T-helper 17 cell (primary cell): ENCODE measurements around the gene BBS4. TPM values are rescaled to one million over a fixed set of nuclear protein-coding genes. Genes with fewer than 3 reads are reported as not detected.

Experiments used
- ATAC-seq: fragments of 150-1000 bp; cut with Tn5 transposase; 2 replicates; pipeline ENCODE4 v1.10.0; 2021; ENCODE audit warnings: mild to moderate bottlenecking, moderate library complexity
- DNase-seq, 3 donors: peaks; one replicate each; pipeline versions ENCODE4 v3.0.0 to v3.0.0-alpha.2; 2020 to 2021
- H3K9me3 ChIP-seq: one replicate; pipeline ENCODE4 v1.7.0; 2013; ENCODE audit warnings: low read length, mild to moderate bottlenecking; ENCODE audit not compliant: control insufficient read depth, poor library complexity, severe bottlenecking
- H3K27ac Mint-ChIP-seq: one replicate; pipeline ENCODE4 v1.8.0; 2022; ENCODE audit warnings: mild to moderate bottlenecking, moderate library complexity, mixed read lengths
- H3K27me3 Mint-ChIP-seq: one replicate; pipeline ENCODE4 v1.8.0; 2022; ENCODE audit warnings: mixed read lengths
- H3K36me3 Mint-ChIP-seq: one replicate; pipeline ENCODE4 v1.8.0; 2022; ENCODE audit warnings: low read depth, mixed read lengths
- H3K4me1 Mint-ChIP-seq: one replicate; pipeline ENCODE4 v1.8.0; 2022; ENCODE audit warnings: mild to moderate bottlenecking, mixed read lengths
- H3K4me3 Mint-ChIP-seq: one replicate; pipeline ENCODE4 v1.8.0; 2022; ENCODE audit warnings: mild to moderate bottlenecking, moderate library complexity, mixed read lengths
- total RNA-seq, 4 donors: library from RNA in 2 of 4; stranded (reverse) in 2 of 4; gene quantifications; one replicate each; pipeline ENCODE4 v1.2.3 and lab custom pipeline; 2022 to 2026

BBS4 gene
- total RNA-seq, 2 donors from 2014 or later: 8.7 to 9.9 TPM

DNA sequence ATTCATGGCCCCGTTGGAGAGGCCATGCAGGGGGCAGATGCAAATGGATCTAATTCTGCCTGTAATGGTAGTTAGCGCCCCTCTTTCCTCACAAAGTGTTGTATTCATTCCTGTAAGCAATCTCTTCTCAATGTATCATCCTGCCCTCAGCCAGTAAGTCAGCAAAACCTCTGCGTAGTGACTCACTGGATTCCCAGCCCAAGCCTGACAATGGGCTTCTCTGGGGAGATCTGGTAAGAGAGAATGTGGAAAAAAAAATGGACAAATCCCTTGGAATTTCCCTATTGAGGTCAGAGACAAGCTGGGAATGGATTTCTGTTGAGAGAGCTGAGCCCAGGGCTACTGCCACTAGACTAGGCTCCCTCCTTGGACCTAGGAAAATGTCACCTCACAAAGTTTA, 72.2 kb downstream of the BBS4 start:
- no peaks in the 10 kb centered on the region for H3K9me3 ChIP-seq
- DNase-seq (no peak), ATAC-seq (no peak)
- Mint-ChIP-seq H3K27ac (peak overlapping the region; percentile 83), H3K27me3 (no peaks in the 10 kb centered on the region), H3K36me3 (peaks cover 5% of the 10 kb centered on the region), H3K4me1 (peaks cover 22% of the 10 kb centered on the region), H3K4me3 (no peak overlapping the region)

- H3K4me1 Mint-ChIP-seq: peaks cover 12% of the 10 kb centered on the region
- peaks cover 5% of the 10 kb centered on the region for H3K36me3 Mint-ChIP-seq
- H3K27me3 Mint-ChIP-seq: no peaks in the 10 kb centered on the region
- H3K9me3 ChIP-seq: no peaks in the 10 kb centered on the region
- no peak for ATAC-seq
- no peak overlapping the region for H3K4me3 Mint-ChIP-seq
- DNase-seq: no peak
- H3K27ac Mint-ChIP-seq: peak overlapping the region; percentile 37
Observed at GRCh38 chr15:72760590-72761260, 74.7 kb downstream of the BBS4 start.

GRCh38 chr15:72764656-72765055, 78.6 kb downstream of the BBS4 start:
- Mint-ChIP-seq H3K27me3 (no peaks in the 10 kb centered on the region), H3K4me1 (peaks cover 7% of the 10 kb centered on the region), H3K27ac (no peak overlapping the region), H3K36me3 (peaks cover 3% of the 10 kb centered on the region), H3K4me3 (no peak overlapping the region)
- no peak for DNase-seq
- ATAC-seq: no peak
- H3K9me3 ChIP-seq: peaks cover 2% of the 10 kb centered on the region

- Mint-ChIP-seq H3K27ac (no peak overlapping the region), H3K4me3 (no peak overlapping the region), H3K36me3 (peaks cover 7% of the 10 kb centered on the region), H3K4me1 (peaks cover 11% of the 10 kb centered on the region), H3K27me3 (no peaks in the 10 kb centered on the region)
- ATAC-seq: no peak
- H3K9me3 ChIP-seq: peaks cover 2% of the 10 kb centered on the region
- DNase-seq: no peak
Observed at GRCh38 chr15:72766025-72766424, 80.0 kb downstream of the BBS4 start.

DNA sequence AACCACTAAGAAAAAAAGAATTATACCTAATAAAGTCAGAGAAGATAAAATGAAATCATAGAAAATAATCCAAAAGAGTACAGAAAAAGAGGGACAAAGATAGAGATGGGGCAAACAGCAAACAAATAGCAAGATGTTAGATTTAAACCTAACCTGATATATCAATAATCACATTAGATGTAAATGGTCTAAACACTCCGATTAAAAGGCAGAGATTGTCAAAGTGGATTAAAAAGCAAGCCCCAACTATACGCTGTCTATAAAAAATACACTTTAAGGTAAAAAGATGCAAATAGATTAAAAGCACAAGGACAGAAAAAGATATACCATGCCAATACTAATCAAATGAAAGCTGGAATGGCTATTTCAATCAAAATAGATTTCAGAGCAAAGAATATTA, 80.8 kb downstream of the BBS4 start:
- Mint-ChIP-seq H3K4me3 (no peak overlapping the region), H3K27me3 (no peaks in the 10 kb centered on the region), H3K4me1 (peaks cover 14% of the 10 kb centered on the region), H3K36me3 (peaks cover 10% of the 10 kb centered on the region), H3K27ac (no peak overlapping the region)
- DNase-seq: no peak
- no peak for ATAC-seq
- H3K9me3 ChIP-seq: peaks cover 2% of the 10 kb centered on the region

DNA sequence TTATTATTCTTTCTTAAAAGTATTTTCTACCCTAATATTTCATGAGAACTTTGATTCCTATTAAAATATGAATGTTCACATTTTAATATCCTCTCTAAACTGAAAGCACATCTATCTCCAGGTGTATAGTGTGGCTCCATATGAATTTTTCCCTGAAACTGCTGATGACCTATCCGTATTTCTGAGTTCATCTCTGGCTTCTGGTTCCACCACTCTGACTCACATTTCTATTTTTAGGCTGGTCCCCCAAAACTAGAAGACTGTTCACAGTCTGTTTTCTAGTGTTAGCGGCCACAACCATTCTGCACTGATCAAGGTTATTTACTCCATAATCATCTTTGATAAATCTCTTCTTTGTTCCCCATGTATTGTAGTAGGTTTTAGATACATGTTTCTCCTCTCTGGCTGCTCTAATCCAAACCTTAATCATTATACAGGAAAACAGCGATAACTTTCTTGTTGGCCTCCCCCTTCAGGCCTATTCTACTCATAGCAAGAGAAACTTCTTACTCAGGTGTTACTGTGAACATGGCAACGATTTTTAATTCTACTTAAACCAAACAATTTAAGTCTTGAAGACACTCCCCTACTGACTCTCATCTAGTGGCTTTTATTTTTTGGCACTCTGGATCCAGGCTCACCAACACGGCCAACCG, 84.8 kb downstream of the BBS4 start:
- ATAC-seq (peak; percentile 53), DNase-seq (no peak)
- Mint-ChIP-seq H3K36me3 (peaks cover 12% of the 10 kb centered on the region), H3K4me1 (peaks cover 19% of the 10 kb centered on the region), H3K27ac (peak overlapping the region; percentile 83), H3K4me3 (no peak overlapping the region), H3K27me3 (no peaks in the 10 kb centered on the region)
- peaks cover 2% of the 10 kb centered on the region for H3K9me3 ChIP-seq

- no peak for ATAC-seq
- no peak for DNase-seq
- H3K27ac Mint-ChIP-seq: peak overlapping the region; percentile 83
- H3K27me3 Mint-ChIP-seq: no peaks in the 10 kb centered on the region
- H3K36me3 Mint-ChIP-seq: peaks cover 12% of the 10 kb centered on the region
- H3K4me1 Mint-ChIP-seq: peaks cover 19% of the 10 kb centered on the region
- H3K9me3 ChIP-seq: peaks cover 2% of the 10 kb centered on the region
- H3K4me3 Mint-ChIP-seq: no peak overlapping the region
Observed at GRCh38 chr15:72771329-72771725, 85.3 kb downstream of the BBS4 start.

DNA sequence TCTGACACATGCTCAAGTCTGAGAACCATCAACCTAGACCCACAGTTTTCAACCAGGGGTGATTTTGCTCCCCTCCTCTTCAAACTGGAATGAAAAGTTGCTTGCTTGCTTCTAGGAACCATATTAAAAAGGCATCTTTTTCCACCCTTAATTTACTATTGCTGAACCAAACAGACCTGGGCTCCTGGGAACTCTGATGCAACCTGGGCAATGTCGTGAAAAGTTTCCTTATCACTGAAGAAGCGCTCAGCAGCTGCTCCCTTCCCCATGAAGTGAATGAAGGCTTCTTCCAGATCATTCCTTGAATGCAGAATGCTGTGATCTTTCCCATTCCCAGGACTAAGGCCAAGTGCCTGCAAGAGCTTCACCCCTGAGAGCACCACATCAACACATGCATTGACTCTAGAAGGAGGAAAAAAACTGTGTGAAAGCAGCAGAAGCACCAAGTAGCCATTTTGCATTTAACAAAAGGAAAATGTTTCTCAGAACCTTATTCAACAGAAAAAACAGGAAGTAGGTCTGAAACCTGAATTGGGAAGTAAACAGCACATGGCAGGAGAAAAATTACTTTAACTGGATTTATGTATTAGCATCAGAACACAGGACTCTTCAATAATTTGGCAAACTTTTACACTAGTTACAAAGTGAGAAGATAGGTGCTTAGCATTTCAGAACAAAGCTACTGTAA, 88.8 kb downstream of the BBS4 start:
- Mint-ChIP-seq H3K36me3 (peaks cover 14% of the 10 kb centered on the region), H3K4me3 (no peak overlapping the region), H3K27me3 (no peaks in the 10 kb centered on the region), H3K4me1 (peaks cover 37% of the 10 kb centered on the region), H3K27ac (peak overlapping the region; percentile 32)
- ATAC-seq (no peak), DNase-seq (no peak)
- no peaks in the 10 kb centered on the region for H3K9me3 ChIP-seq

GRCh38 chr15:72778796-72779195, 92.8 kb downstream of the BBS4 start:
- H3K9me3 ChIP-seq: no peaks in the 10 kb centered on the region
- ATAC-seq (no peak), DNase-seq (no peak)
- Mint-ChIP-seq H3K27me3 (no peaks in the 10 kb centered on the region), H3K4me3 (no peak overlapping the region), H3K4me1 (peaks cover 45% of the 10 kb centered on the region), H3K36me3 (peaks cover 7% of the 10 kb centered on the region), H3K27ac (no peak overlapping the region)

- Mint-ChIP-seq H3K4me1 (peaks cover 58% of the 10 kb centered on the region), H3K4me3 (peak overlapping the region; percentile 64), H3K27me3 (no peaks in the 10 kb centered on the region), H3K36me3 (peaks cover 7% of the 10 kb centered on the region), H3K27ac (peak overlapping the region; percentile 95)
- ATAC-seq (no peak), DNase-seq (no peak)
- H3K9me3 ChIP-seq: no peaks in the 10 kb centered on the region
Observed at GRCh38 chr15:72781631-72782030, 95.6 kb downstream of the BBS4 start.

DNA sequence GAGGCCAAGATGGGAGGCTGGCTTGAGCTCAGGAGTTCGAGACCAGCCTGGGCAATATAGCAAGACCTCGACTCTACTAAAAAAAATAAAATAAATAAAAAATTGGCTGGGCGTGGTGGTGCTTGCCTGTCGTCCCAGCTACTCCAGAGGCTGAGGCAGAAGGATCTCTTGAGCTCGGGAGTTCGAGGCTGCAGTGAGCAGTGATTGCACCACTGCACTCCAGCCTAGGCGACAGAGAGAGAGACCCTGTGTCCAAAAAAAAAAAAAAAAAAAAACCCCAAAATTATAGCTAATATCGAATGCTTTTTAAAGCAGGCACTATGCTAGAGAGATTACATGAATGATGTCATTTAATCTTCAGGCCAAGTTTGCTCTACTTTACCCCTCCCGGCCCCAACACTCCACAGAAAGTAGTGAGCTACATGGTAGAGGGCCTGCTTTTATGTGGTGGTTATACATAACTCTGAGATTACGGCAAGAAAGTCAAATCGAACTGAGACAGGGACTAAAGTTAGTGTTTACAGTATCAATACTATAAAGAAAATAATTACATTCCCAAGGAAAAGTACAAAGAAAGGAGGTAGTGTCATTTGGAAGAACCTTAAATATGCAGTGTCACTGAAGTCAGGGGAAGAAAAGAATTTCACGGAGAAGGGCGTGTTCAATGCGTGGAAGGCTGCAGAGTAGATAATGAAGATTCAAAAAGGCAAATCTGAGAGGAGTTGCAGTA, 96.4 kb downstream of the BBS4 start:
- DNase-seq (no peak), ATAC-seq (no peak)
- peaks cover 63% of the 10 kb centered on the region for H3K4me1 Mint-ChIP-seq
- peak overlapping the region; percentile 99 for H3K4me3 Mint-ChIP-seq
- no peaks in the 10 kb centered on the region for H3K9me3 ChIP-seq
- H3K27me3 Mint-ChIP-seq: no peaks in the 10 kb centered on the region
- peak overlapping the region; percentile 95 for H3K27ac Mint-ChIP-seq
- H3K36me3 Mint-ChIP-seq: peaks cover 7% of the 10 kb centered on the region

- DNase-seq: no peak
- peak; percentile 17 for ATAC-seq
- H3K36me3 Mint-ChIP-seq: peaks cover 7% of the 10 kb centered on the region
- H3K27ac Mint-ChIP-seq: peak overlapping the region; percentile 95
- H3K27me3 Mint-ChIP-seq: no peaks in the 10 kb centered on the region
- peak overlapping the region; percentile 99 for H3K4me3 Mint-ChIP-seq
- peaks cover 65% of the 10 kb centered on the region for H3K4me1 Mint-ChIP-seq
- H3K9me3 ChIP-seq: no peaks in the 10 kb centered on the region
Observed at GRCh38 chr15:72783004-72783639, 97.1 kb downstream of the BBS4 start.
